Fibroblast of lung (primary cell): Measurements from ENCODE around the gene COL11A1.

ENCODE experiments used
- CTCF ChIP-seq, 2 donors: IDR thresholded peaks in 1 of 2; conservative IDR thresholded peaks in 1 of 2; 1 replicate in 1 of 2; 2 replicates in 1 of 2; pipeline ENCODE4 v1.5.1; 2011 to 2012; ENCODE audit warnings: low read length in 2 of 2, control low read depth in 1 of 2, inconsistent platforms in 1 of 2, low read depth in 1 of 2, mild to moderate bottlenecking in 1 of 2
- EZH2 ChIP-seq: IDR thresholded peaks from 2 replicates; pipeline ENCODE4 v1.5.1; 2012; ENCODE audit warnings: low read length, control low read depth, mild to moderate bottlenecking; ENCODE audit errors: missing control alignments

- TF ChIP-seq CTCF (conservative IDR thresholded peaks at IDR 0.05 in 1 of 2, IDR thresholded peaks at IDR 0.05 in 1 of 2; ENCODE audit: low read depth in 1 of 2, low read length in 2 of 2), result no peak
- TF ChIP-seq EZH2, result no peak
Observed at GRCh38 chr1:102842606-102843005, 265.7 kb downstream of the COL11A1 start.
